GM19463 (cell line): Measurements from ENCODE around the gene ANKS1A.

ENCODE experiments used
- ATAC-seq: cut with Tn5 transposase; IDR thresholded peaks from one replicate; pipeline ENCODE4 v1.9.1; 2021; ENCODE audit warnings: mild to moderate bottlenecking, moderate library complexity; ENCODE audit not compliant: unreplicated experiment

The ANKS1A gene

DNA sequence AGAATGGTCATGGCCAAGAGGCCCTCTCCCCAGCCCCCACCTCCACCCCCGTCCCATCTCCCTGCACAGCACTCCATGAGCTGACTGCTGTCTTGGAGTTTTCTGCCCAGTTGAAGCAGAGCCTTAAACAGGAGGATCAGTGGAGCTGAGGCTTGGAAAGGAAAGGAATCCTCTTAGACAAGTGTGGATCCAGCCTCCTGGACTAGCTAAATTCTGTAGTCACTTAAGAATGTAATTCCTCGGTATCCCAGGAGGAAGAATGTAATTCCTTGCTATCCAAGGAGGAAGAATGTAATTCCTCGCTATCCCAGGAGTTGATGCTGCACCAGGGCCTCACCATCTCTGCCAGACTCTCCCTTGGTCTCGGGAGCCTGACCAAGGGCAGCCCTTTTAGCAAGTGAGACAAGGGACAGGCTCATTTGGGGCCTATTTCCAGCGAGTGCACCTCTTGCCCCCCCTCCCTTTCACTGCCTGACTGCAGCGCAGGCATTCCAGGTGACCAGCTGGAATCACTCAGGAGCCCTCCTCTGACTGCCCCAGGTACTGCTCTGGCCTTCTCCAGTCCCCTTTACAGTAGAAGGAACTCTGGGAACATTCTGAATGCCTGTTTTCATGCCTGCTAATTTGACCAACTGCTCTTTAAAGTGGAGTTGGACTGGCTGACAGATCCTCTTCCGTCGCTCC, 175.8 kb downstream of the ANKS1A start:
- ATAC-seq = no peak

DNA sequence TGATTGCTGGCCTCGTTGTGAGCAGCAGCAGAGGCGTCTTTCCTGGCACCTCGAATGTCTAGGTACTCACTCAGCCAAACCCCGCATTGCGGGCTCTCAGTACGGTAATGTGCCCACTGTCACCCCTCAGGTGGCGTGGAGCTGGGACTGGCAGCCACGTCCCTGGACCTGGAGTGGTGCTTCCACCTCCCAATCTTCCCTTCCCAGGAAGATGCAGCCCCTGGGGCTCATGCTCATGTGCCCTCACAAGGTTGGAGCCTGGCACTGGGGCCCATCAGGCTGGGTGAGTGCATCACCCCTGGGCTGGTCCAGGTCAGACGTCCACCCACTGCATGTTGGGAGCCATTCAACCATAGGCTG, 176.4 kb downstream of the ANKS1A start:
- no peak for ATAC-seq

DNA sequence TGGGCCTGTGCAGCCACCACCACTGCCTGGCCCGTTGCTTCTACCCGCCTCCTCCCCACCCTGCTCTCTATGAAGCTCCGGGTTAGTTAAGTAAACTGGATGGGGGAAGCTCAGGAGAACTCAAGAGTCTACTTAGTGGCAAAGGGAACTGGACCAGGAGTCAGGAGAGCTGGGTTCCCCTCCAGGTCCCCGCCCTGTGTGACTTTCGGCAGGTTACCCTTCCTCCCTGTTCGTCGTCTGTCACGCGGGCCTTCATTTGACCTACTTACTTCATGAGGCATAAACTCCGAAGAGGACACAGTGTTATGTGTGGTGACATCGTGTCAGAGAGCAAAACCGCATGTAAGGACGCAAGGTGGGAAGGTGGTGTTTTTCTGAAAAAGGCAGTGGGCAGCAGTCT, 176.8 kb downstream of the ANKS1A start:
- no peak for ATAC-seq

DNA sequence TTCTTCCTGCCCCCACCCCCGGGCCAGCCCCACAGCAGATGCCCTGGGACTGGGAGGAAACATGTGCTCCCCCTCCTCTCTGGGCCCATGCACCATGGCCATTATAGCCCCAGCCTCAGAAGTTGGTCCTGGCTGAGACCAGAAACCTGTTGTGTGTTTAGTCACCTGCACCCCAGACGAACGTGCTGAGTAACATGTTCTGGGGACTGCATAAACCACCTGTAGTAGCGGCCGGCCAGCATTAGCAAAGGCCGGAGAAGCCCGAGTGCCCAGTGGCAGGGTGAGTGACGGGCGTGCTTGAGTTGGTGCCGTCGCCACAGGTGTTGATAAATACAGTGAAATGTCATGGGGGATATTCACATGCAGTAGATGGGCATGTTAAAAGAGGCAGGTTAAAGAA, 178.2 kb downstream of the ANKS1A start:
- no peak for ATAC-seq

DNA sequence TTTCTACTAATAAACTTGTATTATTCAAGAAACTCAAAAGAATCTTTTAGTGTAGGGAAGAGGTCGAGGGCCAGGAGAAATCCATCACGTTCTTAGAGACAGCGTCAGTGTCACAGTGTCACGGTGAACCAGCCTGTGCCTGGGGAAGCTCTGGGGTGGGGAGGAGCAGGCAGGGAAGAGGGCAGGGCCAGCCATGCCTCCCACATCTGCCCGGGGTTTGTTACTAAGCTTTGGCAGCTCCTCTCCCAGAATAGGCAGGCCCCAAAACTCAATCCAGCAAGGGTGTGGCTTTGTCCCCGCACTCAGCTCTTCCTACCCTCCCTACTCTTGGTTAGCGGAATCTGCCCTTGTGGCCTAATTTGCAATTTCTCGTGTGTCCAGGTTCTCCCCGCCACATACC, 179.2 kb downstream of the ANKS1A start:
- no peak for ATAC-seq

DNA sequence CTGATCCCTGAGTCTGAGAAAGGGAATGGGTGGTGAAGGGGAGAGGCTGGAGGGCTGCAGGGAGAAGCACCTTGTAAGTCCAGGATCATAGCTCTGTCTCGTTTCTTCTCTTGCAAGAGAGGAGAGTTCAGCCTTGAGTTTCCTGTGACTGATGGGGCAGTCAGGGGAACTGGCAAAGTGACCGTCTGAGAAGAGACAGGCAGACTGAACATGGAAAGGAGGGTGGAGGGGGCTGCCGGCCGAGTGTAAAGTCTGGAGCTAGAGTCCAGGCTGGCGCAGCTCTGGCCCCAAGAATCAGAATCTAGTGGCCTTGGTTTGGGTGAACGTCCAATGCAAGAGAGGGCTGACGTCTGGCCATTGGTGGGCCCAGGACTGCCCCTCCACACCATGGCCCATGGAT, 179.6 kb downstream of the ANKS1A start:
- no peak for ATAC-seq

DNA sequence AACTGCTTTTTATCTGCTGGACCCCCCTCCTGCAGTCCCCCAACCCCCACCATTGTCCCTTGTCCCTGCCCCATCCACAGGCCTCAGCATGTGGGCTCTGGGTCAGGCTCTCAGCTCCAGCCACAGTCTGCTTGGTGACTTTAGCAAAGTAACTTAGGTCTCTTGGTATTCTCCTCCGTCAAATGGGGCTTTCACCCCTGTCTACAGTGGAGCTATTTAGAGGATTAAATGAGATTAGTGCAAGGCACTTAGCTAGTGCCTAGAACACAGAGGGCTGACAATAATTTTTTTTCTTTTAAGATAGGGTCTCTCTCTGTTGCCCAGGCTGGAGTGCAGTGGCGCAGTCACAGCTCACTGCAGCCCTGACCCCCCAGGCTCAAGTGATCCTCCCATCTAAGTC, 180.2 kb downstream of the ANKS1A start:
- ATAC-seq = no peak

DNA sequence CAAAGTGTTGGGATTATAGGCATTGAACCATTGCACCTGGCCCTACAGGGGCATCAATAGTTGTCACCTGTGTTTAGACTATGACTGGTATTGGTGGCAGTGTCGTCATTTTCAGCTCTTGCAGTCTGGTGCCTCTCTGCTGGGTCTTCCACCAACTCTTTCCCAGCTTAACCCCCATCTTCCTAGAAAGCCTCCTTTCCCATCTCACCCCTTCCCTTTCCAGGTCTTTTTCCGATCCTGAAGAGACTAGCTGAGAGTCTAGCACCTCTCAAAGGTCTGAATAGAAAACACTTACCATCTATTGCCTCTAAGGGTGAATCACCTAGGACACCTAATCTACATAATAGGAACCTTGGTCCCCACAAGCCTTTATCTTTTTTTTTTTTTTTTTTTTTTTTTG, 181.1 kb downstream of the ANKS1A start:
- ATAC-seq = no peak

DNA sequence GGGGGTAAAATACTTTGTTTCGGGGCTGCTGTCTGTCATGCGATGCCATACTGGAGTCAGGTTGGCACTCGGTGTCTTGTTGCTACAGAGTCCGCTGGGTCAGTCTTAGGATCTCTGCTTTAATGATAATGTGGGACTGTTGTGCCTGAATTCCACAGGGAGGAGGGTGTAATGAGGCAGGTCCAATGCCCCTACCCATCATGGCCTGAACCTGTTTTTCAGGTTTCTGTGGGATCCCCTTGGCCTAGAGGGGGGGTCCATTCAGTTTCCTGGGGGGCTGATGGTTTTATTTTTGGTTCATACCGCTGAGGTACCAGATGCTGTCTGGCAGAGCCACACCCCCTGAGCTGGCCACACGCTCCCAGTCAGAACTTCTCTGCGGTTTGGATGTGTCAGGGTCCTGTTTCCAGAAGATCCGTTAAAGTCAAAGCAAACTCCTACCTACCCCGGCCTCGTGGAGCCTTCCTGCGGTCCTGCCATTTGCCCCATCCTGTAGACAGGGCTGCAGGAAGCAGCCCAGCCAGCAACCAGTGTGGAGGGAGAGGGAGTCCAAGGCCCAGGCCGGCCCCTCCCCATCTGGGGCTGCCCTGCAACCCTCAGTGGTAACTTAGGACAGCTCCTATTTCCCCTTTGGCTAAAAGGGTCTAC, 182.4 kb downstream of the ANKS1A start:
- ATAC-seq = no peak

DNA sequence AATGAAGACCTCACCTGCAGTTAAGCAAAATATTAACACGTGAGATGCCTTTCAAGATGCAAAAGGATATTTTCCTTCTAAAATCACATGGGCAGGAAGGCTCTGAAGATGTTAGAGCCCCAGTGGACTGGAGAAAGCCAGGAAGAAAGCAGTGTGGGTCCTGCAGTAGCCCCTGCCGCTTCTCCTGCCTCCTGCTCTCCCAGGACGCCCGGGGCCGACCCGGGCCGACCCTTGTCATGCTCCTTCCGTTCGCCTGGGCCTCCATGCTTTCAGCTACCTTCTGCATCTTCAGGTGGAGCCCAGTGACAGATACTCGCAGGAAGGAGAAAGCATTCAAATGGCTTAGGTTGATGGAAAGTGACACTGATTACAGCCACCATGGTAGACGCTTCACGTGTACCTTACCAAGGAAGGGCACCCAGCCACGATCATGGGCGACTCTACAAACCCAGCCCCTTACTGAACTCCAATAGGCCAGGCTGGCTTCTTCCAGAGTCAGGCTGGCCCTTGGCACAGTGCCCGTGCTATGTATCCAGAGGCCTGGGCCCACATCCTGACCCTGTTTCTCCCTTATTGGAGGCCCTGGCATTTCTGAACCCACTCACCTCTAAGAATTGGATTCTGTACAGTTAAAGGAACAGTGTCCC, 183.1 kb downstream of the ANKS1A start:
- ATAC-seq = no peak

DNA sequence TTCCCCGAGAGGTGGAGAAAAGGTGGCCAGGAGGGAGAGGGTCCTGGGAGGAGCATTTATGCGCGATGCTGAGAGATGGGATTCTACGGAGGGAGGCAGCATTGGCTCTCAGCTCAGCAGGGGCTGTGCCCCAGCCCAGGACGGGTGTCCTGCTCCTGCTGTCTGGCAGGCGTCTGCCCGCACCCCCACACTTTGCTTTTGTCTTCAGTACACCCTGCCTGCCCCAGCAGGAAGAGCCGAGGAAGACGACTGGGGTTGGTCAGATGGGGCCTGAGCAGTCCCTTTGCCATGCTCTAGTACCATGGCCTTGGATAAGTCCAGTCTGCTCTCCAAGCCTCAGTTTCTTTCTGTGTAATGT, 183.6 kb downstream of the ANKS1A start:
- no peak for ATAC-seq

DNA sequence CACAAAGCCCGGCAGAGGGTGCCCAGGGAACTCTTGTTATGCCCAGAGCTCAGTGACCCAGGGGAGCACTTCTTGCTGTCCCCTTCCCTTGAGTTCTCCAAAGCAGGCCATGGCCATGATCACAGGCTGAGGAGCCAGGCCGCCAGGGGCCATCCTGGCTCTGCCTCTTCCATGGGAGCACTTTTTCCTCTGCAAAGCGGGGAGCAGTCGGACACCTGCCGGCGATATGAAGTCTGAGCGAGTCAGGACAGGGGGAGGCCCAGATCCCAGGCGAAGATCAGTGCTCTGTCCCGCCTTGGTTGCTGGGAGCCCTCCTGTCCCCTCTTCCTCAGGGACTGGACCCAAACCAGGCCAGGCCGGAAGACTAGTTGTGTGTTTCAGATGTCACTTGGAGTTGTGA, 184.2 kb downstream of the ANKS1A start:
- ATAC-seq = no peak

DNA sequence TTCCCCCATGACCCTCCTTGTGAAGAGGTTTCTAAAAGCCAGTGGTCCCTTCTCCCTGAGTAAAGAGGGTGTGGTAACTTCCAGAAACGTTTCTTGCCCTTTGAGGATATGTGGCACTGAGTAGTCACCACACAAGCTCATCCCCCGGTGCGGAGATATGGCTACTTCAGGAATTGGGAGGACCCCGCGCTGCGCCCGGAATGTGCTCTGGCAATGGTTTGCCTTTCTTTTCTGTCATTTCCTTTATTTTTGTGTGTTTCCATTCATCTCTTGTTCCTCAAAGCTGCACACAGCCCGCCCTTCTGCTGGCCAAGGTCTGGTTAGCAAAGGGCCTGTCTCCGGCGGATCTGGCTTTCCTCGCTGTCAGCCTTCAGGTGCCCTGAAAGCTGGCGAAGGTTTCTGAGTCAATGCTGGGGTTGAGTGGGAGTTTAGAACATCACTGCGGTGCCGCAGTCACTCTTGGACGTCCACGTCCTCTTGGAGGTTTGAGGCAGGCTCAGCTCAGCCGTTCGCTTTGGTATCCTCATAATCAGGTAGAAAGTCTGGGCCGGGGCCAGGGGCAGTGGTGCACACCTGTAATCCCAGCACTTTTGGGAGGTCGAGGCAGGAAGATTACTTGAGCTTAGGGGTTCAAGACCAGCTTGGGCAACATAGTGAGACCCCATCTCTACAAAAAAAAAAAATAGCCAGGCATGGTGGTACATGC, 184.9 kb downstream of the ANKS1A start:
- no peak for ATAC-seq

DNA sequence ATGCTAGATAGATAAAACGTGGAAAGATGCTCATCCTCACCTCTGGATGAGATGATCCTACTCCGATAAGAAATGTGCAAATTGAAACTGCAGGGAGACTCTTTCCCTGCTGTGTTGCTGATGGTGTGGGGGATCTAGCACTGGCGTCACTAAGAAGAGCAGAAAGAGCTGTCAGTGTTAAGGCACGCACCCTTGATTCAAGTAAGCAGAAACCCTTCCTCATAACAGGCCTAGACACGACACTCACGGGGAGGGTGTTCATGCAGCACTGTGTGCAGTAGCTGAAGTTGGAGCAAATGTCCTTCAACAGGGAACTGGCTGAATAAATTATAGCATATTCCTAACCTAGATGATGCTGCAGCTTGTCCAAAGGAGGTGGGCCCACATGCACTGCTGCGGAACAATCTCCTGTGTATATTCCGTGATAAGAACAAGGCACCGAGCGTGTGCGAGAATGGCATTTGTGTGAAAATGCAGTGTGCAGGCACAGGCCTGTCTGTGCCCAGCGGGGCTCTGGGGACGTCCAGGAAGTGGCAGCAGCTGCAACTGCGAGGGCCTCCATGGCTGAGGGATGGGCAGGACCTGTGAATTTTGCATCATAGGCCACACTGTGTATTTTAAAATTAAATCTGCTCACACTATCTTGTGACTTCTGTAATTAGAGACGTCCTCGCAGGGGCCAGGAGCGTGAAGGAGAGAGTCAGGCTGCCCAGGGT, 188.1 kb downstream of the ANKS1A start:
- no peak for ATAC-seq

DNA sequence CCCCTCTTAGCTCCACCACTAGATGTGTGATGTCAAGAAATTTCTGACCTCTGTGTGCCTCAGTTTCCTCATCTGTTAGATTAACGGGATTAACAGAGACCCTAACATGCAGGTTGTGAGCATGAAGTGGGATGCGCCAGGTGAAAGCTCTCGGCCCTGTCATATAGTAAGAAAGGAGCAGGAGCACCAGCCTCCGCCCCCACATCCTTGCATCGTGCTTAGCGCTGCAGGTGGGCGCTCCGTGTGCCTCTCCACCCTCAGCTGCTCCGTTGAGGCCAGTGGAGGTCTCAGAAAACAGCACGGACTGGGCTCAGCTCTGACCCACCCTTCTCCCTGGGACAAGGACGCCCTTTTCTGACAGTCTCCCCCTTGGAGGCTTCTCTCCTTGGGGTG, 188.7 kb downstream of the ANKS1A start:
- no peak for ATAC-seq

DNA sequence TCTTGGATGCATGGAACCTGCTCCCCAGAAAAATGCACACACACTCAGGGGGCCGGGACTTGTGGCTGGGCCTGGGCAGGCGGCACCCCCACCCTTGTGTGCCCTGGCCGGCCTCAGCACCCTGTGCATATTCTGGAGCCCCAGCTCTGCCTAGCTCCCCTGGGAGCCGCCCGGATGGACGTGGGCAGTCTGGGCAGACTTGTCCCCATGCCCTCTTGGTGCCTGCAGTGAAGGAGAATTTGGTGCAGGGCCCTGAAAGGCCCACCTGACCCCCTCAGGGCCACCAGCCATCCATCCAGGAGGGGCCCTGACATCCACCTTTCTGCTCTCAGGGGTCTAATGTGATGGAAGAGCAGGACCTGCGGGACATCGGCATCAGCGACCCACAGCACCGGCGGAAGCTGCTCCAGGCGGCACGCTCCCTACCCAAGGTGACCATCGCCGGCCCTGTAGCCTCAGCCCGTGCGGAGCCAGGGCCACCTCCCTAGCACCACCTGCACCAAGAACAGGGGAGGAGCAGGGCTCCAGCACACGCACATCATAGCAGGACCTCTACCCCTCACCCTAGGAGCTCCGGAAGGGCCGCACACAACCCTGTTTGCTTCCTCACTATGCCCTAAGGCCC, 189.3 kb downstream of the ANKS1A start:
- ATAC-seq = no peak

DNA sequence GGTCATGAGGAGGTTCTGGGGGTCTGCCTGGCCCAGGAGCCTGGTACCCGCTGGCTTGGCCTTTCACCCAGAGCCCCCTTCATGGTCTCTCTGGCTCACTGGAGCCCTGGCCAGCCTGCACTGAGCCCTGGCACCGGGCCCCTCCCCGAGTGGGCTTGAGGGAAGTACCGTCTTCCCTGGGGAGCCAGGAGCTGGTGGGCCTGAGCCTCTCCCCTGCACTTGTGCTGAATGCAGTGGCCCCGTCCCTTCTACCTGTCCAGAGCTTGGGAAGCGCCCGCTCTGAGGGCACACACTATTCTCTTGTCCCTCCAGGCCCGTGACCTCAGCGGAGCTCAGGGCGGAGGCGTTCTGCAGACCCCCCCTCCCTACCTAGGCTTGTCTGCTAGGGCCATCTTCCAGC, 189.8 kb downstream of the ANKS1A start:
- no peak for ATAC-seq

DNA sequence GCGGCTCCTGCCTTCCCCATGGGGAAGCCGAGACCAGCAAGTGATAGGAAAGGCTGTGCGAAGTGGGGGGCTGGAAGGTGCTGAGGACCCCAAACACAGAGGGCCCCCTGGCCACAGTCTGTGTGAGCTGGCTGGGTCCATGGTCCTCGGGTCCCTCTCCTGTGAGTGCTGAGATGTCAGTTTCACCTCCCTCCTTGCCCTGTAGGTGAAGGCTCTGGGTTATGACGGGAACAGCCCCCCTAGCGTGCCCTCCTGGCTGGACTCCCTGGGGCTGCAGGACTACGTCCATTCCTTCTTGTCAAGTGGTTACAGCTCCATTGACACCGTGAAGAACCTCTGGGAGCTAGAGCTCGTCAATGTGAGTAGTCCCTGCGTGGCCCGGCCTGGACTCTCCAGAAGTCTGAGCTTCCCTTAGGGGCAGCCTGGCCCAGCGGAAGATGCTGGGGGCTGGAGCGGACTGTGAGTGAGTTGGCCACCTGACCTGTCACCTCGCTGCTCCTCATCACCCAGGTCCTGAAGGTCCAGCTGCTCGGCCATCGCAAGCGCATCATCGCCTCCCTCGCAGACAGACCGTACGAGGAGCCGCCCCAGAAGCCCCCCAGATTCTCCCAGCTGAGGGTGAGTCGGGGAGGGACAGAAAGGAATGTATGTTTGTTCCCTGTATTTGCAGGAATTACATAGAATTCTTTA, 190.4 kb downstream of the ANKS1A start:
- no peak for ATAC-seq

DNA sequence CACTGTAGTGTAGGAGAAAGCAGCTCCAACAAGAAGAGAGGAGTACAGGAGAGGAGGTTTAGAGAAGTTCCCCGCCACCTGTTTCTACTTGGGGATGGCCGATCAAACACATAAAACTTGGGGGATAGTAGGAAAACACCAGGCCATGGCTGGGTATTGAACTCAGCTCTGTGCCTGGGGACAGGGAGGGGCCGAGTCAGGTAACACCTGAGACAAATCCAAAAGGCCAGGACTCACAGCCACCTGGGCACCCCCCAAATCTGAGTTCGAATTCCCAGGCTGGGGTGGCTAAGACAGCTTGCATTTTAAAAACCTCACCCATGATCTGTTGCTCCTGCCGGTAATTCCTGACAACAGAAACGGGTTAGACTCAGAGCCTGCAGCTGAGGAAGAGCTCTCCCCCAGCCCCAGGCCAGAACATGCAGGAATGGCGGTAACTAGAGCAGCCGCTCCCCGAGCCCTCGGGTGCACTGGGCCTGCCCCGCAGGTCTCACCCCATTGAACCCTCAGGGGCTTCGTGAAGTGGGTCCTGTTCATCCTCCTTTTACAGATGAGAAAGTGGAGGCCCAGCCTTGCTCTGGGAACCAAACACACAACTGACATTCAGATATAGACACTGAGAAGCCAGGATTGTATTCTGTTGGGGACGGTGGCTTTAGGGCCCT, 191.1 kb downstream of the ANKS1A start:
- ATAC-seq = no peak
